Measurements from ENCODE around the gene PC.

The PC gene

DNA sequence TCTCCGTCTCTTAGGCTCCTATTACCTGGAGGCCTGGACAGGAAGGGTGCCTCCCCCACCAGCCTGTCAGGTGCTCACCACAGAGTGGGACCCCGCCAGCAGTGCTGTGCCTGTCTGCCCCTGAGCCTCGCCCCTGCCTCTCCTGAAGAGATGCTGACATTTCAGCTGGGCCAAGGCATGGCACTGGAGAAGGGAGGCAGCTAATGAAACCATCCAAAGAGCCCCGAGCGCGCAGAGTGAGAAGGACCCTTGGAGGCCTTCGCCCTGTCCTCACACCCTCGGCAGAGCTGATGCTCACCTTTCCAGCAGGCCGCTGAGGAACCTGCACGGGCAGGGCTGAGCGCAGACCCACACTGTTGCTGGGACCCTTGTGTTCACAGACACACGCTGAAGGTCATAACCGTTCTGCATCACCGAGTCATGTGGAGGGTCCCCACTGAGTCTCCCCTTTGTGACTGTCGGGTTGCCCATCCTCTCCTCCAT is 103.4 kb downstream of the PC start:
- DNase-seq (ENCODE audit: low read depth in 2 of 2), result no peak

DNA sequence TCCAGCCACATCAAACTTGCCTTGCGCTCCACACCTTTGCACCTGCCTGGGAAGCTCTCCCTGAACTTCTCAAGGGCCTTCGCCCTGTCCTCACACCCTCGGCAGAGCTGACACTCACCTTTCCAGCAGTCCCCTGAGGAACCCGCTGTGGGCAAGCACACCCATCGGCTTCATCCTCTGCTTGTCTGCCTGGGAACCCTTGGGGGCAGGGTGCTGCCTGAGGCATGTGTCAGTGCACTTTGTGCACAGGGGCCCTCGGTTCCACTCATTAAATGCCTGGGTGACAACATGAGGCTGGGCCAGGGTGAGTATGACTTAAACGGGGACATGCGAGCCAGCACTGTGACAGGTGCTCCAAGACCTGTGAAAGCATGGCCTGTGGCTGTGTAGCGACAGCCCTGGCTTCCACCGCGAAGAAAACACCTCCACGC is 103.9 kb downstream of the PC start:
- DNase-seq (ENCODE audit: low read depth in 2 of 2), result no peak

GRCh38 chr11:66853242-66854229 is 104.6 kb downstream of the PC start:
- DNase-seq (ENCODE audit: low read depth in 2 of 2), result no peak

DNA sequence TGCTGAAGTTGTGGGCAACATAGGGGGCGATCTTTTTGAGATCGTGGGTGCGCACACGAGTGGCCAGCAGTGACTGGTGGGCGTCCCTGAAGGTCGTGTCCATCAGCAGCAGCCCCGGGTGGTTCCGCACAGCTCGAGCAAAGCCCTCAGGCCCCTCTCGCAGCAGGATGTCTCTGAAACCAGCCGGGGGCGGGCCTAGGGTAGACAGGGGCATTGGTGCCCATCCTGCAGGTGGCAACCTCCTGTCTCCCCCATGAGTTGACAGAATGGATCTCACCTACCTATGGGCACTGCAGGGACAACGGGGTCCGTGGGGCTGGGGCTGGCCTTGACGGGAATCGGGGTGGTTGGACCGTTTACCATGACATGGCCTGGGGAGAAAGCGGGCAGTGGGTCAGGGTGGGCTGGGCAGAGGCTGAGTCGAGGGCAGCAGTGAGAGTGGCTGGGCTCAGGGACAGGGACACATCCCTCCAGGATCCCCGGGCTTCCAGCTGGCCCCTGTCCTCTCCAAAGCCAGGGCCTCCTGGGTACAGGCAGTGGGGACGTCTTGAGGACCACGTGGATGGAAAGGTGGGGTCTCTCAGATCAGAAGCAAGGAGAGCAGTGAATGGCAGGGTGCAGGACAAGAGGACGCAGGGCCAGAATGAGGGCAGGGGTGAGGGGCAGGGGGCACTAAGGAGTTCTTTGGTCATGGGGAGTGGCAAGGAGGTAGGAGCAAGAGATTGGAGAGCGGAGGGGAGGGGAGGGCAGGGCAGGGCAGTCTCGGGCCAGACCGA is 105.5 kb downstream of the PC start:
- no peak for DNase-seq (ENCODE audit: low read depth in 2 of 2)

DNA sequence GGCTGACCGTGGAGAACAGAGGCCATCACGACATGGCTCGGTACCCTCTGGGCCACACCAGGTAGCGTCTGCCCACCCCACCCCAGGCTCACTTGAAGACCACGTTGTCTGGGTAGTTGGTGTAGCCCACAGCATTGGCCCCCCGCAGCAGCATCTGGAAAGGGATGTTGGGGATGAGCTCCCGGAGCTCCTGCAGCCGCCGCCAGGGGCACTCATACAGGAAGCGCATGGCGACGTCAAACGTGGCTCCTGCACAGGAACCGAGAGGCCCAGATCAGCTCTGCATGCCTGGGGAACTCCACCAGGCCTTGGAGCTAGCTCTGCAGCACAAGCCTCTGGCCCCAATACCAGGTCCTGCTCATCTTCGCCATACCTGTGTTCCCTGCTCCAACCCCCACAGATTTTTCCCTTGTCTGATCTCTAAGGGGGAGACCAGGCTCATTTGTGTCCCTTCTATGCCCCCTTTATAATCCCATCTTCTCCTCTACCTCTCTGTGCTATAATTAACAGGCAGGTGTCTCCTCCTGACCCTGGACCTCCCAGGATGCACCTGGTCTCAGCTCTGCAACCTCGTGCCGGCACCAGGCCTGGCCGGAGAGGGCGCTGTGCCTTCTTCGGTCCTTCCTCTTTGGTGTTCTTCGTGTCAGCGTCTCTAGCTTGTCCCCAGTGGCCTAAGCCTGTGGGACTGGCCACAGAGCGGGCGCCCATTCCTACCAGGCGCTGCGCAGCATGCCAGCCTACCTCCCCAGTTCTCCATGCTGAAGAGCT is 106.3 kb downstream of the PC start:
- no peak for DNase-seq (ENCODE audit: low read depth in 2 of 2)

DNA sequence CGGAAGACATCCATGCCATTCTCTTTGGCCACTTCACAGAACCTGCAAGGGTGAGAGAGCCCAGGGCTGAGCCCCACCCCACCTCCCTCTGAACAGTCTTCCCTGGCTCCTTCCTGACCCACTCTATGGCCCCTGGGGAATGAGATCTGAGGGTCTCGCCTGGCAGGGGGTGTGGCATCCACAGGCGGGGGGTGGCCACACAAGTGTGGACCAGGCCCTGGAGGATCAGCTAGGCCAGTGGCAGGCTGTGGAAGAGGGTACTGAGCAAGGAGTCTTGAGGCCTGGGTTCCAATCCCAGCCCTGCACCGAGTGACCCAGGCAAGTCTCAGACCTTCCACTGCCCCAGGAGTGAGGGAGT is 107.0 kb downstream of the PC start:
- DNase-seq (ENCODE audit: low read depth in 2 of 2), result no peak

- DNase-seq (ENCODE audit: low read depth in 2 of 2), result no peak
Measured at GRCh38 chr11:66850588-66851238, 107.5 kb downstream of the PC start.

- DNase-seq (ENCODE audit: low read depth in 2 of 2), result no peak
Measured at GRCh38 chr11:66850235-66850587, 108.0 kb downstream of the PC start.

DNA sequence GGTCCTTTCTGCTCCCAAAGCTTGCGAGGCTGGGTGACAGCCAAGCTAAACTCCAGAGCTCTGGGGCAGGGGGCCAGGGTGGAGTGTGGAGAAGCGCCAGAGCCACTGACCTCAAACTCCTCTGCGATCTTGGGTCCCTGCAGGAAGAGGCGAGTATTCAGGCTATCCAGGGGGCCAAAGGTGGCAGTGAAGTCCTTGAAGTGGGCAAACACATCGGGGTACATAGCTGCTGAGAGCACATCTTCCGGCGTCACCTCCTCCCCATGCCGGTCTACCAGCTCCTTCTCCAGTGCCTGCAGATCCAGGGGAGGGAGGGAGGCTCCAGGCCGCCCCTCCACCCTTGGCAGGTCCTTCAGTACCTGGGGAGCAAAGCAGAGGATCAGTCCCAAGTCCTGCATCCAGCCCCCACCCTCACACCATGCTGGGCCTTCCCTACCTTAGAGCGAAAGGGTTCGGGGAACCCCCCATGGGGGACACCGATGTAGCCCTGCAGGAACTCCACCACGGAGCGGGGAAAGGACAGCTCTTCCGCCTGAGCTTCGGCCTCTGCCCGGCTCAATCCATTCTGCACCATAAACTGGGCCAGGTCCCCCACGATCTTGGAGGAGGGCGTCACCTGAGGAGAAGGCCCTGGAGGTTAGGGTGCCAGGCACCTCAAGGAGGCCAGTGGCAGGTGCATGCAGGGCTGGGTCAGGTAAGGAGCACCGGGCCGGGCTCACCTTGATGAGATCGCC is 108.5 kb downstream of the PC start:
- DNase-seq (ENCODE audit: low read depth in 2 of 2), result no peak

DNA sequence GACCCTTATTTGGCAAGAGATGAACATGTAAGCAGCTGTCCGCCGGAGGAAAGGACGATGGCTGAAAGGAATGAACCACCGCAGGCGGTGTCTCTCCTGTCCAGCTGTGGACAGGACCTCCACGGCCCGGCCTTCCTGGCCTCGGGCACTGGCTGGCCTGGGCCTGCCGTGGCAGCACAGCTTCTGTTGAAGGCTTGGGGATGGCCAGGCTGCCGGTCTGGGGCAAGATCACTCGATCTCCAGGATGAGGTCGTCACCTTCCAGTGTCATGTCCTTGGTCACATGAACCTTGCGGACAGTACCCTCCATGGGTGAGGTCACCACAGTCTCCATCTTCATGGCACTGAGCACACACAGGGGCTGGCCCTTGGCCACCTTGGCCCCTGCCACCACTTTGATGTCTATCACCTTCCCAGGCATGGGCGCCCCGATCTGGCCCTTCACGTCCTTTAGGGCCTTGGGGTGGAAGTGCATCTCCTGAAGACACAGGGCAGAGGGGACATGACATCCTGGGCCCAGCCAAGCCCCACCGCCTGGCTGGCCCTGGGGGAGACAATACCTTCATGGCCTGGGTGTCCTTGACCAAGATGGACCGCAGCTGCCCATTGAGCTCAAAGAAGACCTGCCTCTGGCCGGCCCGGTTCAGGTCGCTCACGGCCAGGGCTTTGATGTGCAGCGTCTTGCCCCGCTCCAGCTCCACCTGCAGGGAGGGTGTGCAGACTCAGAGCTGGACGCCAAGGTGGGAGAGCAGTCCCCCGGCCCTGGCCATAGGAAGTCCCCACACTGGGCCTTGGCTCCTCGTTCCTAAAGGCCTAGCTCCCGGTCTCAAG is 109.3 kb downstream of the PC start:
- no peak for DNase-seq (ENCODE audit: low read depth in 2 of 2)

- no peak for DNase-seq (ENCODE audit: low read depth in 2 of 2)
Measured at GRCh38 chr11:66847461-66848232, 110.5 kb downstream of the PC start.

- DNase-seq (ENCODE audit: low read depth in 2 of 2), result no peak
Measured at GRCh38 chr11:66846671-66847091, 111.5 kb downstream of the PC start.

GRCh38 chr11:66845876-66846212 is 112.3 kb downstream of the PC start:
- DNase-seq (ENCODE audit: low read depth in 2 of 2), result no peak

DNA sequence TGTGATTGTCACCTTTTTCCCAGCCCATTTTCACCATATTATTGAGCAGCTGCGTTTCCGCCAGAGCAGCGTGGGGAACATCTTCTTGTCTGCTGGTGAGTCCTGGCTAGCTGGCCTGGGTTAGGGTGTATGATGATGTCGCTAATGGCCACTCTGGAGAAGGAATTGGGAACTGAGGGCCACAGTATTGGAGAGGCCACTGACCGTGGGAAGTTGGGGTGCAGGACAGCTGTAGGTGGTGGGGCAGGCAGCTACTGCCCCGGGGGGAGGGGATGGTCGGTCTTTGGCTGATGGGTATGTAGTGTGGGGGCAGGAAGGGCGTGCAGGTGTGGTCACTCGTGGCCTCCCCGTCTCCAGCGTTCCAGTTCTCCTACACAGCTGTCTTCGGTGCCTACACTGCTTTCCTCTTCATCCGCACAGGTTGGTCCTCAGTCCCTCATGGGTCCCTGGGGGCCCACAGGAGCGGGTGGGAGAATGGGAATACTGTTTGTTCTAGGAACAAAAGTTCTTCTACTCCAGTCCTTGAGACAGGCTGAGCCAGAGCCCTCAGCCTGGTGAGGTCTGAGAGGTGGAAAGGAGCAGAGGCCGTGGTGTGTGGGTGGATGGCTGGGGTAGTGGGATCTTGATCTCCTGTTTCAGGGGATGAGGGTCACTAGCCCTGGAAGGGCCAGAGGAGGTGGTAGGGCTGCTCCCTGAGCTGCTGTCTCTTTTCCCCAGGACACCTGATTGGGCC is 112.9 kb downstream of the PC start:
- no peak for DNase-seq (ENCODE audit: low read depth in 2 of 2)

- no peak for DNase-seq (ENCODE audit: low read depth in 2 of 2)
Measured at GRCh38 chr11:66844496-66845142, 113.6 kb downstream of the PC start.

DNA sequence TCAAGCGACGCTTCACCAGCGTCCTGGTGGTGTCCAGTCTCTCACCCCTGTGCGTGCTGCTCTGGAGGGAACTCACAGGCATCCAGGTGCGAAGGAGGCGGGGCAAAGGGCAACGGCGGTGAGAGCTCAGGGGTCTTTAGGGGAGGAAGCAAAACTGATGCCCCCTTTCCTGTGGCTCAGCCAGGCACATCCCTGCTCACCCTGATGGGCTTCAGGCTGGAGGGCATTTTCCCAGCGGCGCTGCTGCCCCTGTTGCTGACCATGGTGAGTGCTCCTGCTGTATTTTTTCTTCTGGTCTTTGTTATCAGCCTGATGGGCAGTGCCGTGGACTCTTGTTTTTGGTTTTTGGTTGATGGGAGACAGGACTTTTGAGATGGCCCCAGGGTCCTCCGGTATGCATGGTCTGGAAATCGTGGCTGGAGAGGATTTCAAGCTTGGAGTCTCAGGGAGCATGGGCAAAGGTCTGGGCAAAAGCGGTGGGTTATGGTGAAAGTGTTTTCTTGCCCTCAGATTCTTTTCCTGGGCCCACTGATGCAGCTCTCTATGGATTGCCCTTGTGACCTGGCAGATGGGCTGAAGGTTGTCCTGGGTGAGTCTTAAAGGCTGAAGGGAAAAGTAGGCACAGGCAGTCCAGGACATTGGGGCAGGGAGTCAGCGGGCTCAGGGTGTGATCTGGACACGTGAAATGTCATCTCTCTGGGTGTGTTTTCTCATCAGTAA is 114.2 kb downstream of the PC start:
- DNase-seq (ENCODE audit: low read depth in 2 of 2), result no peak

All from stimulated activated CD4-positive, alpha-beta T cell treated with anti-CD3 and anti-CD28 coated beads, Interleukin-12 subunit alpha, Interleukin-12 subunit beta, amount 100 ng/mL, for 24 hours (primary cell).